Osteoblast (primary cell): ENCODE measurements around the gene AFM. TPM values are rescaled to one million over a fixed set of nuclear protein-coding genes. Genes with fewer than 3 reads are reported as not detected.

Experiments
- DNase-seq: peaks from one replicate; pipeline ENCODE4 v3.0.0; 2011; ENCODE audit warnings: low spot score, mixed read lengths; ENCODE audit not compliant: insufficient read length; ENCODE audit errors: missing footprints
- H2AFZ ChIP-seq: 2 replicates; pipeline ENCODE4 v1.6.0; 2011; ENCODE audit warnings: mild to moderate bottlenecking, low read length
- H3K27ac ChIP-seq: 2 replicates; pipeline ENCODE4 v1.5.1; 2011; ENCODE audit warnings: mild to moderate bottlenecking, low read depth, low read length, moderate library complexity
- H3K27me3 ChIP-seq: 2 replicates; pipeline ENCODE4 v1.6.0; 2012; ENCODE audit warnings: mild to moderate bottlenecking, control low read depth, inconsistent platforms, low read length, moderate library complexity; ENCODE audit not compliant: insufficient read depth
- H3K36me3 ChIP-seq: 2 replicates; pipeline ENCODE4 v1.5.1; 2011; ENCODE audit warnings: mild to moderate bottlenecking, low read length, control low read depth, moderate library complexity; ENCODE audit not compliant: insufficient read depth
- H3K4me1 ChIP-seq: 2 replicates; pipeline ENCODE4 v1.5.1; 2011; ENCODE audit warnings: mild to moderate bottlenecking, low read length, control low read depth, moderate library complexity; ENCODE audit not compliant: insufficient read depth
- H3K4me2 ChIP-seq: 2 replicates; pipeline ENCODE4 v1.6.0; 2011; ENCODE audit warnings: mild to moderate bottlenecking, low read length; ENCODE audit not compliant: insufficient read depth
- H3K4me3 ChIP-seq: fragments of 200-600 bp; sonication (generic); 3 replicates; pipeline ENCODE4 v1.5.1; 2012; ENCODE audit warnings: mild to moderate bottlenecking, low read length, inconsistent platforms; ENCODE audit not compliant: insufficient read depth
- H3K79me2 ChIP-seq: 2 replicates; pipeline ENCODE4 v1.6.0; 2012; ENCODE audit warnings: mild to moderate bottlenecking, low read length, control low read depth, inconsistent platforms; ENCODE audit not compliant: insufficient read depth
- H3K9me3 ChIP-seq: 2 replicates; pipeline ENCODE4 v1.5.1; 2011; ENCODE audit warnings: low read depth, low read length, control low read depth
- H4K20me1 ChIP-seq: 2 replicates; pipeline ENCODE4 v1.6.0; 2012; ENCODE audit warnings: mild to moderate bottlenecking, low read length, control low read depth; ENCODE audit not compliant: insufficient read depth
- total RNA-seq: library from RNA; depleted of rRNA; stranded (reverse); fragments of >200 nt; gene quantifications from 2 replicates; pipeline ENCODE4 v1.2.3, GENCODE V29; 2012
- TF ChIP-seq, protein P1 (sequence below): IDR thresholded peaks from 2 replicates; pipeline ENCODE4 v1.5.1; 2011; ENCODE audit warnings: mild to moderate bottlenecking, low read depth, low read length, moderate library complexity; ENCODE audit errors: extremely low read depth

Gene AFM
- total RNA-seq, 1 donor = not detected

DNA sequence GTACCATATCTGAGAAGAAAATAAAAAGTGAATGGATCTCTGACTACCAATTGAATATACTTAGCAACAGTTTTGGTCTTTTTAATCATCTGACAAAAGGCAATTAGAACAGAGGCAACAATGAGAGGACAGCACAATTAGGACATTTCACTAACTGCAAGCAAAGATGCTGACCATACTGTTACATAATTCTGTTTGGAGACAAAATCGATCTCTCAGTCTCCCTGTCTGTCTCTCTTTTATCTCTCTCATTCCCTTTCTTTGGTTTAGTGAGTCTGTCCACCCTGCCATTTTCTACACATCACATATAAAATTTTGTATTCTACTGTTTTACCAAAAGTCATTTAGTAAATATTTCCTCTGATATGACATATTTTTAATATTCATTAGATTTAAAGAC is 2.2 kb upstream of the AFM start:
- Histone ChIP-seq H2AFZ (no peak overlapping the region), H4K20me1 (no peaks in the 10 kb centered on the region), H3K27ac (no peak overlapping the region), H3K27me3 (peaks cover 3% of the 10 kb centered on the region), H3K36me3 (no peaks in the 10 kb centered on the region), H3K4me1 (no peaks in the 10 kb centered on the region), H3K79me2 (no peaks in the 10 kb centered on the region), H3K9me3 (no peaks in the 10 kb centered on the region), H3K4me3 (no peak overlapping the region), H3K4me2 (no peak overlapping the region)
- TF ChIP-seq, protein P1, sequence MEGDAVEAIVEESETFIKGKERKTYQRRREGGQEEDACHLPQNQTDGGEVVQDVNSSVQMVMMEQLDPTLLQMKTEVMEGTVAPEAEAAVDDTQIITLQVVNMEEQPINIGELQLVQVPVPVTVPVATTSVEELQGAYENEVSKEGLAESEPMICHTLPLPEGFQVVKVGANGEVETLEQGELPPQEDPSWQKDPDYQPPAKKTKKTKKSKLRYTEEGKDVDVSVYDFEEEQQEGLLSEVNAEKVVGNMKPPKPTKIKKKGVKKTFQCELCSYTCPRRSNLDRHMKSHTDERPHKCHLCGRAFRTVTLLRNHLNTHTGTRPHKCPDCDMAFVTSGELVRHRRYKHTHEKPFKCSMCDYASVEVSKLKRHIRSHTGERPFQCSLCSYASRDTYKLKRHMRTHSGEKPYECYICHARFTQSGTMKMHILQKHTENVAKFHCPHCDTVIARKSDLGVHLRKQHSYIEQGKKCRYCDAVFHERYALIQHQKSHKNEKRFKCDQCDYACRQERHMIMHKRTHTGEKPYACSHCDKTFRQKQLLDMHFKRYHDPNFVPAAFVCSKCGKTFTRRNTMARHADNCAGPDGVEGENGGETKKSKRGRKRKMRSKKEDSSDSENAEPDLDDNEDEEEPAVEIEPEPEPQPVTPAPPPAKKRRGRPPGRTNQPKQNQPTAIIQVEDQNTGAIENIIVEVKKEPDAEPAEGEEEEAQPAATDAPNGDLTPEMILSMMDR = no peak
- DNase-seq = no peak

DNA sequence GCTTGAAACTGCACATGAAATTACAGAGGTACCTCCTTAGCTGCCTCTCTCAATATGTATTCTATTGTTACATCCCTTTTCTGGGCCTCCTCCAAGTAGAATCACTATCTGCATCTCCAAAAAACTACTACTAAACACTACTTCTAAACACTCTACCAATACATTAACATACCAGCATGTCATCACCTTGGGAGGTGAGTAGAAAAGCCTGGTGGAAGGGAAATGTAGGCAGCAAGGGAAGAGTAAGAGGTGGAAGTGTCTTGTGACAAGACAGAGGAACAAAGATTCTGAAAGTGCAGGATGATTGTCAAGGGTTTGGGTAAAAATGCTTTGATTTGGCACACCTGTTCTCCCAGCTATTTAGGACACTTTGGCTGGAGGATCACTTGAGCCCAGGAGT is 3.5 kb downstream of the AFM start:
- no peaks in the 10 kb centered on the region for H4K20me1 ChIP-seq
- no peak overlapping the region for H3K27ac ChIP-seq
- H3K4me3 ChIP-seq = no peak overlapping the region
- no peaks in the 10 kb centered on the region for H3K9me3 ChIP-seq
- H3K27me3 ChIP-seq = peaks cover 20% of the 10 kb centered on the region
- H3K36me3 ChIP-seq = no peaks in the 10 kb centered on the region
- no peaks in the 10 kb centered on the region for H3K4me1 ChIP-seq
- DNase-seq = no peak
- H3K79me2 ChIP-seq = no peaks in the 10 kb centered on the region
- TF ChIP-seq, protein P1 = no peak
- no peak overlapping the region for H3K4me2 ChIP-seq
- no peak overlapping the region for H2AFZ ChIP-seq

DNA sequence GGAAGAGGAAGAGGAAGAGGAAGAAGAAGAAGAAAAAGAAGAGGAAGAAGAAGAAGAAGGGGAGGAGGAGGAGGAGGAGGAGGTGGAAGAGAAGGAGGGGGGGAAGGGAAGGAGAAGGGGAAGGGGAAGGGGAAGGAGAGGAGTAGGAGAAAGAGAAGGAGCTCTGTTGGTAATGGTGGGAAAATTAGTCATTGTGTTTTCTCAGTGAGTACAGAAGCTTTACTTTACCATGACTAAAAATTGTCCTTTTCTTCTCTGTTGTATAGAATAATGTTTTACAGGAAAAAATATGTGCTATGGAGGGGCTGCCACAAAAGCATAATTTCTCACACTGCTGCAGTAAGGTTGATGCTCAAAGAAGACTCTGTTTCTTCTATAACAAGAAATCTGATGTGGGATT is 4.1 kb downstream of the AFM start:
- TF ChIP-seq, protein P1 = no peak
- H3K4me3 ChIP-seq = no peak overlapping the region
- no peaks in the 10 kb centered on the region for H4K20me1 ChIP-seq
- no peaks in the 10 kb centered on the region for H3K36me3 ChIP-seq
- H3K9me3 ChIP-seq = no peaks in the 10 kb centered on the region
- H3K4me1 ChIP-seq = no peaks in the 10 kb centered on the region
- H3K27ac ChIP-seq = no peak overlapping the region
- no peaks in the 10 kb centered on the region for H3K79me2 ChIP-seq
- no peak overlapping the region for H3K4me2 ChIP-seq
- H3K27me3 ChIP-seq = peaks cover 20% of the 10 kb centered on the region
- no peak overlapping the region for H2AFZ ChIP-seq
- DNase-seq = no peak

DNA sequence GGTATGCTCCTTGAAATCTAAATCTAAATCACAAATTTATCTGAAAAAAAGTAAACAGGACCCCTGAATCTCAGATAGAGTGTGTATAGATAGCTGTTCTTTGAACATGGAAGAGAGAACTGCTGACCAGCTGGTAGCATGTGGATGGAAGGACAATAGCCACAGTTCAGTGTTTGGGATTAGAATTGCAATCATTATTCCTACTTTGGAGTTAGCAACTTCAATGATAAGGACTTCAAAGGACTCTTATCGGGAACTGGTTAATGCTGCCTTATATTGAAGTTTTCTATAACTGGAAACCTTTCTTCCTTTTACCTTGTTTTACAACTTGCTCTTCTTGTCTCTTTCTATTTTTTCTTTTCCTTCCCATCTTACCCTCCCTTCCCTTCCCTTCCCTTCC is 5.0 kb downstream of the AFM start:
- no peaks in the 10 kb centered on the region for H3K79me2 ChIP-seq
- H2AFZ ChIP-seq = no peak overlapping the region
- H3K27ac ChIP-seq = no peak overlapping the region
- no peak for DNase-seq
- H3K4me3 ChIP-seq = no peak overlapping the region
- peaks cover 20% of the 10 kb centered on the region for H3K27me3 ChIP-seq
- no peaks in the 10 kb centered on the region for H4K20me1 ChIP-seq
- H3K9me3 ChIP-seq = no peaks in the 10 kb centered on the region
- H3K4me2 ChIP-seq = no peak overlapping the region
- no peaks in the 10 kb centered on the region for H3K4me1 ChIP-seq
- TF ChIP-seq, protein P1 = no peak
- H3K36me3 ChIP-seq = no peaks in the 10 kb centered on the region
